HG03432 (cell line): ENCODE measurements around the gene SLC25A19.

Source experiments
- ATAC-seq: cut with Tn5 transposase; IDR thresholded peaks from one replicate; pipeline ENCODE4 v1.9.1; 2021; ENCODE audit warnings: mild to moderate bottlenecking, moderate library complexity; ENCODE audit not compliant: unreplicated experiment

SLC25A19 gene

DNA sequence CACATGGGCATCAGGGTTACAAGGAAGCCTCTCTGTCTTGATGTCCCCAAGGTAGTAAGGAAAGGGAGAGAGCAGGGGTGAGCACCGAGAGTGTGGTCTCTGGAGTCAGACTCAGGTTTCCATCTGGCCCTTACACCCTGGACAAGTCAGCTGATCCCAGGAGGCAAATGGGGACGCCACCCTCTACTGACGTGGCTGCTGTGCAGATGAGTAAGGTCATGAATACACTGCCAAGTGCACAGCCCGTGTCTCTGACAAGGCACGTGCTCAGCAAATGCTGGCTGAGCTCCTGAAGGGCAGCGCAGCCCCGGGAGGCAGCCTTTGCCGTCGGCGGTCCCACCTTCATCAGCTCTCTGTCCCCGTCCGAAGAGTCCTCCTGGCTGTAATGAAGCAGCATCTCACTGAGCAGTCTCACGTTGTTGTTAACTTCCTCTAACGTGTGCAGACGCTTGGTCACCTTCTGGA lies 47.2 kb downstream of the SLC25A19 start:
- ATAC-seq, result no peak

- ATAC-seq, result no peak
Measured at GRCh38 chr17:75241502-75241901, 47.7 kb downstream of the SLC25A19 start.

GRCh38 chr17:75241143-75241430 lies 48.1 kb downstream of the SLC25A19 start:
- ATAC-seq, result no peak

- no peak for ATAC-seq
Measured at GRCh38 chr17:75240394-75241142, 48.7 kb downstream of the SLC25A19 start.

DNA sequence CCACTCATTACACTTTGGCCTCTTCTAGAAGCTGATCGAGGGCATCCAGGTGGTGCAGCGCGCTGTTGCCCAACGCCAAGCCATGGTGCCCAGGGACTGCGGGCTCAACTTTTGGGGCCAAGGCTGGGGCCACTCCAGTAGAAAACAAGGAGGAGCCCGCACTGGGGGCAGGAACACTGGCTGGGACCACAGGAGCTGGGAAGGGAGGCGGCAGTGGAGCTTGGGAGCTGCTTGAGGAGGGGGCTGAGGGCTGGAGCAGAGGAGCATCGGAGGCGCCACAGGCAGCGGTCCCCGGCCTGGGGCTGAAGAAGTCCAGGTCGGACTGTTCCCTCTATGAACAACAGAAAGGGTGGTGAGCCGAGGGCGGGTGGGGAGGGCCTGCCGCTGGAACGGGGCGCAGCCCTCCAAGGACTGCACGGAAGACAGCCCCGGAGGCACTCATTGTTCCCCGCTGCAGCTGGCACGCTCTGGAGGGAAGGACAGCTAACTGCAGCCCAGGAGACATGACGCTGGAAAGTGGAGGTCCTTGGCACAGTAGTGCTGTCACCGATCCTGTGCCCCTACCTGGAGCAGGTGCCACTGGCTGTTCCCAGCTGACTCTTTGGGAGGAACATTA lies 49.3 kb downstream of the SLC25A19 start:
- no peak for ATAC-seq

DNA sequence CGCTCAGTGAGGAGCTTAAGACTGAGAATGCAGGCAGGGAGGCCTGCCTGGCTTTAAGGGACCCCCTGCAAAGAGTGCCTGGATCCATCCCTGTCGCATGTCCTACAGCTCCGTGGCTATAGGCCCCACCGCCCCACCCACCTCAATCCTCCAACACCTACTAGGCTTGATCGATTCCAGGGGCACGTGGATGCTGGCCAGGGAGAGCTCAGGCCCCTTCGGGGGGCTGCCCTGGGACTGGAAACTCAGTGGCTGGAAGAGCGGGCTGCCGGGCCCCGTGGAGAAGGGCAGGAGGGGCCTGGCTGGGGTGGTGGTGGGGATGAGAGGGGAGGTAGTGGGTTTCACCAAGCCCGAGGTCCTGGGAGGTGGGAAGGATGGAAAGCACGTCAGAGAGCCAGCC lies 50.0 kb downstream of the SLC25A19 start:
- no peak for ATAC-seq

DNA sequence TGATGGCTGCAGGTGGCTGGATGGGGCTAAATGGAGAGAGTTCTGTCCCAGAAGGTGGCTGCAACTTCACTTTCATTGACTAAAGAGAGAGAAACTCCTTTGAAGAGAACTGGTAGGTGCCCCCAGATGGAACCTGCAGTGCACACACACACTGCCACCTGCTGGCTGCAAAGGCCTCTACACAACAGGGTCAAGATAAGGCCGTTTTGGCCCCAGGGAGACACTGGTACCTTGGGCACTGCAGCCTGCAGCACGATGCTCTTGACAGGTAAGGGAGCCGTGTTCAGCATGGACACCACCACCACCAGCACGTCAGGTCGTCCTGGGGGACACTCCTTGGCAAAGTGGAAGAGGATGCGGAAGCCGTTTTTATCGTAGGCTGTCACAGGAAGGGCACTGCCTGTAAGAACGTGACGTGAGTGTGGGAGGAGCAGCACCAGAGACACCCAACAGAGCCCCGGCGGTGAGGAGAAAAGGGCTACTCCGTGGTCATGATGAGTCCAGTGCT lies 50.5 kb downstream of the SLC25A19 start:
- no peak for ATAC-seq

DNA sequence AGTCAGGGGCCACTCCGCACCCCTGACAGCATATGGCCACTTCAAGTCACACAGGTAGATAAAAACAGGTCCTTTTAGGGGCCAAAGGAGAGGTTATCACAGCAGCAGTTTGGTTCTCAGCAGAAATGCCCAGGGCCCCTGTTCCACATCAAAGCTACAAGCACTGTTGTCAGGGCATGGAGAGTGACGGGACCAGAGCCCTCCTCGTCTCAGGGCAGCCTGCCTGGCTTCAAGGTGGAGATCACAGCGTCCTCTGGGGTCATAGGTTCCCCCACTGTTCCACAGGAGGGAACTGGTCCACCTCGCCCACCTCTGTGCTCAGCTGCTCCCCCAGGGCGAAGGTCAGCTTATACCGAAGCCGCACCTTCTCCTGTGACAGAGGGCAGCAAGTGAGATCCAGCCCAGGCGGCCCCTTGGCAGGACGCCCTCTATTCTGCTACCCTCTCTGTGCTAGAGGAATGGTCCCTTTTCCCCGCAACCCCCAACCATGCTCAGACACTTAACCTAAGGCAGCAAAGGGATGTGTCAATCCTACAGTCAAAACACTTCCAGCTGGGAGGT lies 51.1 kb downstream of the SLC25A19 start:
- no peak for ATAC-seq

DNA sequence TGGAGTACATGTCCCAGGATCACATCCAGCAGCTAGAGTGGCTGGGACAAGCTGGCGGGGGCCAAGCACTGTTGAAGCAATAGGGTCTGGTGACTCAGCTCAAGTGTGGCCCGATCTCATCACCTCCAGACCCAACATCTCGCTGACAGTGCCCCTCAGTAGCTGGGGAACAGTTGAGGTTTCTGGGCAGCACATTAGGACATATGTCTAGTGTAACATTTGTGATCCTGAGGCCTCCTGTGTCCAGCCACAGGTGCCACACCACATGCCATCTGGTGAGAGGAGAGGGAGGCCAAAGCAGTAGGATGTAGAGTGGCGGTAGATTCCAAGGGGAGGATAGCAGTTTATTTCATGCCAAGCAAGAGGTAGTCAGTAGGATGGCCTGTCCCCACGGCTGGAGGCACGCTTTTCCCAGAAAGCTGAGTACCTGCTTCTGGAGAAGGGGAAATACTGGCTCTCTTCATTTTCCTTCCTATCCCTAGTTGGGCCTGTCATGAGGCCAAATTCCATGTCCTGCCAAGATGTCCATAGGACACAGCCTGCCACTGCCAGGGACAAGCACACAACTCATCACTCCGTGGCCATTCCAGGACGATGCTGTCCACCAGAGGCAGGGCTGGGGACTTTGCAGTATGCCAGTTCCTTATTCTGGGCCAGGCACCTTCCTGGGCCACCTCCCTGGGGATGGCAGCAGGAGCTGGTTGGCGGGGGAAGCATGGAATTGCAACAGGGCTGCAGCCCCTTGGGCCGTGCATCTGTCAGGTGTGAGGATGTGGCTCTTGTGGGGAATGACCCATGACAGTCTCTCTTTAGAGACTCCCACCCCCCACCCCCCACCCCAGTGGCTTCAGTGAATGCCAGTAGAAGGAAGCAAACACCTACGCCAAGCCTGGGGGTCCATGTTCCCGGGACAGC lies 51.9 kb downstream of the SLC25A19 start:
- no peak for ATAC-seq

GRCh38 chr17:75232786-75233185 lies 56.4 kb downstream of the SLC25A19 start:
- no peak for ATAC-seq

- ATAC-seq, result no peak
Measured at GRCh38 chr17:75231741-75232464, 57.3 kb downstream of the SLC25A19 start.

GRCh38 chr17:75231071-75231470 lies 58.2 kb downstream of the SLC25A19 start:
- ATAC-seq, result no peak

- no peak for ATAC-seq
Measured at GRCh38 chr17:75228847-75229246, 60.4 kb downstream of the SLC25A19 start.

GRCh38 chr17:75228305-75228704 lies 60.9 kb downstream of the SLC25A19 start:
- ATAC-seq, result no peak

- ATAC-seq, result no peak
Measured at GRCh38 chr17:75227729-75228128, 61.5 kb downstream of the SLC25A19 start.

GRCh38 chr17:75225016-75225415 lies 64.2 kb downstream of the SLC25A19 start:
- ATAC-seq, result no peak
